ENCODE results near the gene USP43.

USP43 gene

GRCh38 chr17:9645851-9646545 is 681 bp downstream of the USP43 start:
- ATAC-seq (ENCODE audit: insufficient read depth, low read depth) (no peak), DNase-seq (no peak)
- Histone ChIP-seq H3K27me3 (ENCODE audit: insufficient read depth, low read length, poor library complexity) (peaks cover 14% of the 10 kb centered on the region), H3K79me2 (ENCODE audit: insufficient read depth, low read length) (no peaks in the 10 kb centered on the region), H3K4me2 (ENCODE audit: insufficient read depth, low read length) (no peak overlapping the region), H3K4me3 (ENCODE audit: low read depth in 1 of 2, low read length in 2 of 2) (no peak overlapping the region), H3K9ac (ENCODE audit: low read depth, low read length) (no peak overlapping the region), H3K27ac (ENCODE audit: low read length) (no peak overlapping the region), H3K4me1 (ENCODE audit: insufficient read depth, low read length) (peaks cover 10% of the 10 kb centered on the region), H3K9me3 (ENCODE audit: insufficient read depth, low read length, severe bottlenecking) (no peaks in the 10 kb centered on the region), H4K20me1 (ENCODE audit: insufficient read depth, low read length) (no peaks in the 10 kb centered on the region), H2AFZ (ENCODE audit: low read depth, low read length) (no peak overlapping the region), H3K36me3 (ENCODE audit: insufficient read depth, low read length) (no peaks in the 10 kb centered on the region)
- no peak for TF ChIP-seq CTCF (IDR thresholded peaks at IDR 0.05; ENCODE audit: borderline replicate concordance, extremely low read depth, low read length, poor library complexity, severe bottlenecking)
- no peak for TF ChIP-seq EZH2 (IDR thresholded peaks at IDR 0.05; ENCODE audit: borderline replicate concordance, low read depth, low read length, severe bottlenecking)

GRCh38 chr17:9646546-9646885 is 1.2 kb downstream of the USP43 start:
- no peak overlapping the region for H3K4me2 ChIP-seq (ENCODE audit: insufficient read depth, low read length)
- no peaks in the 10 kb centered on the region for H3K36me3 ChIP-seq (ENCODE audit: insufficient read depth, low read length)
- no peak for TF ChIP-seq CTCF (IDR thresholded peaks at IDR 0.05; ENCODE audit: borderline replicate concordance, extremely low read depth, low read length, poor library complexity, severe bottlenecking)
- TF ChIP-seq EZH2 (IDR thresholded peaks at IDR 0.05; ENCODE audit: borderline replicate concordance, low read depth, low read length, severe bottlenecking): no peak
- no peak overlapping the region for H3K4me3 ChIP-seq (ENCODE audit: low read depth in 1 of 2, low read length in 2 of 2)
- no peaks in the 10 kb centered on the region for H4K20me1 ChIP-seq (ENCODE audit: insufficient read depth, low read length)
- H3K79me2 ChIP-seq (ENCODE audit: insufficient read depth, low read length): no peaks in the 10 kb centered on the region
- DNase-seq (no peak), ATAC-seq (ENCODE audit: insufficient read depth, low read depth) (no peak)
- no peaks in the 10 kb centered on the region for H3K9me3 ChIP-seq (ENCODE audit: insufficient read depth, low read length, severe bottlenecking)
- H3K27me3 ChIP-seq (ENCODE audit: insufficient read depth, low read length, poor library complexity): peaks cover 14% of the 10 kb centered on the region
- H3K9ac ChIP-seq (ENCODE audit: low read depth, low read length): no peak overlapping the region
- H3K27ac ChIP-seq (ENCODE audit: low read length): no peak overlapping the region
- no peak overlapping the region for H2AFZ ChIP-seq (ENCODE audit: low read depth, low read length)
- H3K4me1 ChIP-seq (ENCODE audit: insufficient read depth, low read length): peaks cover 10% of the 10 kb centered on the region

GRCh38 chr17:9647014-9647413 is 1.7 kb downstream of the USP43 start:
- Histone ChIP-seq H3K4me1 (ENCODE audit: insufficient read depth, low read length) (peaks cover 10% of the 10 kb centered on the region), H3K79me2 (ENCODE audit: insufficient read depth, low read length) (no peaks in the 10 kb centered on the region), H3K27me3 (ENCODE audit: insufficient read depth, low read length, poor library complexity) (peaks cover 14% of the 10 kb centered on the region), H3K9me3 (ENCODE audit: insufficient read depth, low read length, severe bottlenecking) (no peaks in the 10 kb centered on the region), H3K36me3 (ENCODE audit: insufficient read depth, low read length) (no peaks in the 10 kb centered on the region), H3K4me3 (ENCODE audit: low read depth in 1 of 2, low read length in 2 of 2) (no peak overlapping the region), H2AFZ (ENCODE audit: low read depth, low read length) (no peak overlapping the region), H4K20me1 (ENCODE audit: insufficient read depth, low read length) (no peaks in the 10 kb centered on the region), H3K4me2 (ENCODE audit: insufficient read depth, low read length) (no peak overlapping the region), H3K9ac (ENCODE audit: low read depth, low read length) (no peak overlapping the region), H3K27ac (ENCODE audit: low read length) (no peak overlapping the region)
- no peak for DNase-seq
- no peak for TF ChIP-seq CTCF (IDR thresholded peaks at IDR 0.05; ENCODE audit: borderline replicate concordance, extremely low read depth, low read length, poor library complexity, severe bottlenecking)
- TF ChIP-seq EZH2 (IDR thresholded peaks at IDR 0.05; ENCODE audit: borderline replicate concordance, low read depth, low read length, severe bottlenecking): no peak
- ATAC-seq (ENCODE audit: insufficient read depth, low read depth): no peak
